ENCODE measurements around the gene ACTA1. TPM values are rescaled to one million over a fixed set of nuclear protein-coding genes. Genes with fewer than 3 reads are reported as not detected.

Gene ACTA1
- total RNA-seq, 4 donors from 2014 or later = not detected

DNA sequence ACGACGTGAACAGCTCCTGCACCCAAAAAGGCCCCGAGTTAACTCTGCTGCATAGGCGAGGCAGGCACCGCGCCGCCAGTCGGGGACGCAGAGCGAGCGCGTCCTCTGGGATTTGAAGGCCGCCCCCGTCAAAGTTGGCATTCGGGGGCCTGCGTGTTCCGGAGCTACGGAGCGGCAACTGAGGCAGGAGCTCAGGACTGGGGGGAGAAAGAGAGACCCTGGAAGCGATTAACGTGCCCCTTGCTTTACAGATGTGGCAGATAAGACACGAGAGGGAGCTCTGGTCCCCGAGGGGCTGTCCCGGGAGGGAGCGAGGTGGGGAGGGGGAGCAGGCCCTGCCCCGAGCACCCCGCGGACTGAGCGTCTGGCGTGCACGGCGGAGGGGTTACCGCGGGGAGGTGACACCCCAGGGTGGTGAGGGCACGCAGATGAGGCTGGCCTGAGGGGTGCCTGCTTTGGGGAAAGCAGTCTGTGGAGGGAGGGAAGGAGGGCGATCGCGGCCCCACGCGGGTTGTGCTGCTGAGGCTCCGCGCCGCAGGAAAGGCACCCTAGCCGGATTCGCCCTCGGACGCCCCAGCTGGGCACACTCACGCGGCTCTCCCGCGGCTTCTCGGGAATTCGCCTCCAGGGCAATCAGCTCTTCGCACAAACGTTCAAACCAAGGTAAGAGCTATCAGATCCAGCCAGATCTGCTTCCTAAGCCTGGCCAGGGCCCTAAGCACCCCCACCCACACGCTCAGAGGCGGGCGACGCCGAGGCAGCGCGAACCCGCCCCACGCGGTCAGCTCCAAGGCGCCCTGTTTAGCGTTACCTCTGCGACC, 26.5 kb downstream of the ACTA1 start:
- TF ChIP-seq, protein P1, sequence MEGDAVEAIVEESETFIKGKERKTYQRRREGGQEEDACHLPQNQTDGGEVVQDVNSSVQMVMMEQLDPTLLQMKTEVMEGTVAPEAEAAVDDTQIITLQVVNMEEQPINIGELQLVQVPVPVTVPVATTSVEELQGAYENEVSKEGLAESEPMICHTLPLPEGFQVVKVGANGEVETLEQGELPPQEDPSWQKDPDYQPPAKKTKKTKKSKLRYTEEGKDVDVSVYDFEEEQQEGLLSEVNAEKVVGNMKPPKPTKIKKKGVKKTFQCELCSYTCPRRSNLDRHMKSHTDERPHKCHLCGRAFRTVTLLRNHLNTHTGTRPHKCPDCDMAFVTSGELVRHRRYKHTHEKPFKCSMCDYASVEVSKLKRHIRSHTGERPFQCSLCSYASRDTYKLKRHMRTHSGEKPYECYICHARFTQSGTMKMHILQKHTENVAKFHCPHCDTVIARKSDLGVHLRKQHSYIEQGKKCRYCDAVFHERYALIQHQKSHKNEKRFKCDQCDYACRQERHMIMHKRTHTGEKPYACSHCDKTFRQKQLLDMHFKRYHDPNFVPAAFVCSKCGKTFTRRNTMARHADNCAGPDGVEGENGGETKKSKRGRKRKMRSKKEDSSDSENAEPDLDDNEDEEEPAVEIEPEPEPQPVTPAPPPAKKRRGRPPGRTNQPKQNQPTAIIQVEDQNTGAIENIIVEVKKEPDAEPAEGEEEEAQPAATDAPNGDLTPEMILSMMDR (IDR thresholded peaks at IDR 0.05; ENCODE audit: low read depth) = no peak

DNA sequence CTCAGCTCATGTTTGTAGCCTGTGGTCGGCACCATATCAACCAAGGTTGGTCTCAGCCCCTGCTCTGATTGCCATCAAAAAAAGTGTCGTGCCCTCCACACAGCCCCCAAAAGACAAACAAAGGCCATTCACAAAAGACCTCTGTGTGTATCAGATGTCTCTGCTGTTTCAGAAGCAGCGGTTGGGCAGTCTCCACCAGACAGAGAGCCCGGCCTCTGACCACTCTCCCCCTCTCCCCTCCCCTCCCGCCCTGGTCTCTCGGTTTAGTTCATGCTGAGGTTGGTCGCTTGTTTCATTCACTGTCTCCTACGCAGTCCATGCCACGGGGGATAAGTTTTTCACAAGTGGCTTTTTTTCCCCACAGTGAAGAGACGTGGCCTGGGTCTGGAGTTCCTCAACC, 27.1 kb downstream of the ACTA1 start:
- TF ChIP-seq, protein P1 (IDR thresholded peaks at IDR 0.05; ENCODE audit: low read depth) = no peak

DNA sequence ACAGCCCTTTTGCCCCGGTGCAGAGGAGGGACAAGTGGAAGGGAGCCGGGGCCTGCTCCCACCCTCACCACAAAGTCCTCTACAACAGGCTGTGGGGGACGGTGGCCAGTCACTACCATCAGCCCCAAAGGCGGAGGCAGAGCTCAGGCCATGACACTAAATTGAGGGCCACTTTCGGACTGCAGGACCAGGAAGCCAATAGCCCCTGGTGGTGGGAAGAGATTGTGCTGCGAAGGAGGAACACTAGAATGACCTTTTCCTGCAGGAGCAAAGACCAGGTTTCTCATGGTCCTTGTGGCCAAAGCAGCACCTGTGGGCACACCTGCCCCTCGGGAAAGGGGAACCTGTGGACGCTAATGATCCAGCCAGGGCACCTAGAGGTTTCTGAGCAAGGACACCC, 30.3 kb downstream of the ACTA1 start:
- TF ChIP-seq, protein P1 (IDR thresholded peaks at IDR 0.05; ENCODE audit: low read depth) = no peak

DNA sequence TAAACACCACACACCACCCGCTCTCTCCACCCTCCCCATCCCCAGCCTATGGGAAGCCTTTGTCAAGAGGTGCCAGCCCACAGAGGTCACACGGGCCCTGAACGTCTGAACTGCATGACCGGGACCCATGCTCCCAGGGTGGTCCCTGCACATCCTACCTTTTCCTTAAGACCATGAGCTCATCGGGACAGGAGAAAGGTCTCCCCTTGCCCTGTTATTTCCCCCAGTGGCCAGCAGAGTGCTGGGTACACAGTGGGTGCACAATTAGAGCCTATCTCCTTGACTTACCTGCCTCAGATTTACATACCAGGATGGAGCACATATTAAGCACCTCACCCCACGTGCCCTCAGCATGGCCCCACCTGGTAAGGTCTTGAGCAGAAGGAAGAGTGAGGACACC, 30.9 kb downstream of the ACTA1 start:
- TF ChIP-seq, protein P1 (IDR thresholded peaks at IDR 0.05; ENCODE audit: low read depth) = no peak

DNA sequence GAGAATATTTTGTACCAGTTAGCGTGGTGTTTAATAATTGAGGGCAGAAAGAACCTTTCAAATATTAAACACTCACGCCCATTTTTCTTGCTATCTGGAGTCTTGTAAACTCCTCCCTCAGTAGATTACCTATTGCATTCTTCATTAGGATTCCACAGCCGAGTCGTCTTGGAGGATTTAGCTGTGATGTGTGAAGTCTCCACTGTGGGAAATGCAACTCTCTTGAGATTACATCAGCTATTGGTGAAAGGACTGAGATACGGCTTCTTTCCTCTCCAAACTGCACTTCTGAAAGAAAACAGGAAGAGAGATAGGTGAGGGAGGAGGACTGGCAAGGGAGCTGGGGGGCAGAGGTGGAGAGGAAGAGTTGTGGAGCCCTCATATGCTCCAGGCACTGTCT, 36.1 kb downstream of the ACTA1 start:
- TF ChIP-seq, protein P1 (IDR thresholded peaks at IDR 0.05; ENCODE audit: low read depth) = no peak

DNA sequence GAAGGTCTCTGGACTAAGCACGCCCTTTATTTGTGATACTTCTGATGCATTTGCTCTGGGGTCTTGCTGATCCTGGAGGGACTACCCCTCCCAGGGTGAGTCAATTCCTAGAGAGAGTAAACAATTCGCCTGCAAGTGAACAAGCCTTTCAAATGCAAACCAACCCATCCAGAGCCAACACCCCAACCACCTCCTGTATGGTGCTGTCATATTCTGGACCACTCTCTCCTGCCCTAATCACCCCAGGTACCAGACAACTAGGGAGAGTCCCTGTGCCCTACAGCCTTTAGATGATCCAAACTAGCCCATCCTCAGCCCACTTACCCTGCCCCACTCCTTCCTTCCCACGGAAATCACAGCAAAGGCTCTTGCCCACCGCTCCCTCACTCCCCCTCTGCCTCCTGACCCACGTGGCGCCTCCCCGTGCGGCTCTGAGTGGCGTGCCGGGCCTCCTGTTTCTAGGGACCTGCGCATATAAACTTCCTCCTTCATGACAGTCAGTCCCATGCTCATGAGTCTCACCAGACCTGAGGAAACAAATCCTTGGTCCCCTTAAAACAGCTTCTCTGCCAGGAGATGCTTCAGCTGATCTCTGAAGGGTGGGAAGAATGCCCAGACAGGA, 37.2 kb downstream of the ACTA1 start:
- TF ChIP-seq, protein P1 (IDR thresholded peaks at IDR 0.05; ENCODE audit: low read depth) = no peak

DNA sequence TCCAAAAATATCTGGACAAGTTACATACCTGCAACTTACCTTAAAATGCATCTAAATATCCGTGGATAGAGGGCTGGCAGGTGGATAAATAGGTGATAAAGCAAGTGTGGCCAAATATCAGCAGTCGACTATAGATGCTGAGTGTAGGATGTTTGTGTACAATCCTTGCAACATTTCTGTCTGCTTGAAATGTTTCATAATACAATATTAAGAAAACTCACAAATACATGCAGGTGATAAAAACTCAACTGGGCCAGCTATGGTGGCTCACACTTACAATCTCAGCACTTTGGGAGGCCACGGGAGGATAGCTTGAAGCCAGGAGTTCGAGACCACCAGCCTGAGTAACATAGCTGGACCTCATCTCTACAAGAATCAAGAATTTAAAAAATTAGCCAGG, 41.0 kb downstream of the ACTA1 start:
- TF ChIP-seq, protein P1 (IDR thresholded peaks at IDR 0.05; ENCODE audit: low read depth) = no peak

Data from subcutaneous adipose tissue (tissue), 4 donors.